GM15510 (cell line): ENCODE data around the gene NAGLU.
"Not testable (repeated sequence)": the region's sequence is repeated elsewhere in the genome, so short reads cannot be mapped to it uniquely, and the experiment has no call there.

ENCODE experiments used
- POLR2A ChIP-seq: IDR thresholded peaks from 3 replicates; pipeline ENCODE4 v1.6.1; 2011; ENCODE audit warnings: borderline replicate concordance; ENCODE audit not compliant: insufficient read length; ENCODE audit errors: extremely low read depth

The NAGLU gene

DNA sequence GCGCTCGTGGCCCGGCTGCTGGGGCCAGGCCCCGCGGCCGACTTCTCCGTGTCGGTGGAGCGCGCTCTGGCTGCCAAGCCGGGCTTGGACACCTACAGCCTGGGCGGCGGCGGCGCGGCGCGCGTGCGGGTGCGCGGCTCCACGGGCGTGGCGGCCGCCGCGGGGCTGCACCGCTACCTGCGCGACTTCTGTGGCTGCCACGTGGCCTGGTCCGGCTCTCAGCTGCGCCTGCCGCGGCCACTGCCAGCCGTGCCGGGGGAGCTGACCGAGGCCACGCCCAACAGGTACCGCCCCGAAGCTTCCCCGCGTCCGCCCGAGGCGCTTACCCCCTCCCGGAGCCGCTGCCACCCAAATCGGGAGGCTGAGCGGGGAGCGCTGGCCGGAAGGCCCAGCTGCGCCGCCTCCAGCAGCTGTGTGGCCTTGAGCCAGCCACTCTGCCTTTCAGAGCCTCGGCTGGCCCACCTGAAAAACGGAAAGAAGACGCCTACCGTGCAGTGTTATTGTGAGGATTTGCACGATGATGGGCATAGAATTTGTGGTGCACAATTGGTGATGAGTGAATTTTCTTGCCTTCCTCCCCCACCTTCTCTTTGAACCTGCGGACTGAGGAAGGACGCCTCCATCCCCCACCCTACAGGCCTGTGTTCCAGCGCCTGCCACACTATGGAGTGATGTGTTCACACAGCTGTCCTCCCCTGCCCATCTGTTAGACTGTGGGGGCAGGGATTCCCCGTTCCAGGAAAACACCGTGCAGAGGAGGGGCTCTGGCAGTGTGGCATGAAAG, 523 bp downstream of the NAGLU start:
- no peak for TF ChIP-seq POLR2A

DNA sequence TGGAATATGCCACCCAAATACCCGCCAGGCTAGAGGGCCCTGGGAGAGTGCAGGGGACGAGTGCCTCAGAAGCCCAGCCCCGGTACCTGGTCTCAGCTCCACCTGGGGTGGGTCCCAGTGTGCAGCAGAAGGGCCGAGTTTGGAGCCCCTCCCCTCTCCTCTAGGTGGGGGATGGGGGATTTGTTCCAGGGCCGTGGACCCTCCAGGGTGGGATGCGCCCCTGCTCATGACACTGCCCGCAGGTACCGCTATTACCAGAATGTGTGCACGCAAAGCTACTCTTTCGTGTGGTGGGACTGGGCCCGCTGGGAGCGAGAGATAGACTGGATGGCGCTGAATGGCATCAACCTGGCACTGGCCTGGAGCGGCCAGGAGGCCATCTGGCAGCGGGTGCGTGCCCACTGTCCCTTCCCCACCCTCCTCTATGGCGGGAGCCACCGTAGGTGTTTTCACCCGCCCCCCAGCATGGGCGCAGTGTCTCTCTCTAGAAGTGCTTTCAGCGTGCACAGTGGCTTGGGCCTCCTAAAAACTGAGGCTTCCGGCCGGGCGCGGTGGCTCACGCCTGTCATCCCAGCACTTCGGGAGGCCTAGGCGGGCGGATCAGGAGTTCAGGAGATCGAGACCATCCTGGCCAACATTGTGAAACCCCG, 1.2 kb downstream of the NAGLU start:
- TF ChIP-seq POLR2A, result no peak

- TF ChIP-seq POLR2A, result no peak
Measured at GRCh38 chr17:42537826-42538451, 1.9 kb downstream of the NAGLU start.

DNA sequence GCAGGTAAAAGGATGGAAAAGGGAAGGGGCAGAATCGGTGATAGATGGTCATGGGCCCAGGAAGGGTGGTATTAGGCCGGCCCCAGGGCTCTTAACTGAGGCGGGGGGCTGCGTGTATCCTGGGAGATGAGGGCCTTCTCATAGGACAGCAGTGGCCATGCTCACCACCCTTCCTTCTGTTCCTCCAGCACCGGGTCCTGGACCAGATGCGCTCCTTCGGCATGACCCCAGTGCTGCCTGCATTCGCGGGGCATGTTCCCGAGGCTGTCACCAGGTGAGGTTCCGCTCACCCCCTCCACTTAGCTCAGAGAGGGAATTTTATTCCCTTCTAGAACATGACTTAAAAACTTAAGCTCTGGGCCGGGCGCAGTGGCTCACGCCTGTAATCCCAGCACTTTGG, 2.4 kb downstream of the NAGLU start:
- no peak for TF ChIP-seq POLR2A

DNA sequence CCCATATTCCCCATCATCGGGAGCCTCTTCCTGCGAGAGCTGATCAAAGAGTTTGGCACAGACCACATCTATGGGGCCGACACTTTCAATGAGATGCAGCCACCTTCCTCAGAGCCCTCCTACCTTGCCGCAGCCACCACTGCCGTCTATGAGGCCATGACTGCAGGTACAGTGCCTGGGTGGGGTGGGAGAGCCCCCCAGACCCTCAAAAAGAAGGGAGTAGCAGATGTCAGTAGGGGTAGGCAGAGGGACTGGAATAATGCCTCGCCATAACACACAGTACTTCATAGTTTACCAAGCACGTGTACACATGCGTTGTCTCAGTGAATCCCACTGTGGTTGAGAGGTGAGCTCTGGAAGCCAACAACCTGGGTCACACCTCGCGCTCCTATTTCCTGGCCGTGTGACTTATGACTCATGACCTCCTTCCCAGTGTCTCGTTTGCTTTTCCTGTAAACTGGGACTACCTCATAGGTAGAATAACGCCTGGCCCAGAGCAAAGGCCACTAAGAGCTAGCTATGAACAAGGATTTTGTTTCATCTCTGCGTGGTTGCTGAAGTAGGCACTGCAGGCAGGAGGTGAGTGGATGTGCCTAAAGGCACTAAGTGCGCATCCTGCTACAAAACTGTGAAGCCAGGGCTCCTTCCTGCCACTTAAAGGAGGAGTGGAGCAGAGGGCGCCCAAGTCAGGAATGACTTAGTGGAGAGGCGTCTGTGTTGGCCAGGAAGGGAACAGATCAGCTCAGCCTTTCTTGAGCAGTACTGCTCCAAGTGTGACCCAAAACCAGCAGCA, 5.2 kb downstream of the NAGLU start:
- TF ChIP-seq POLR2A, result peak; percentile 9

GRCh38 chr17:42543190-42544079, 7.4 kb downstream of the NAGLU start:
- no peak for TF ChIP-seq POLR2A

DNA sequence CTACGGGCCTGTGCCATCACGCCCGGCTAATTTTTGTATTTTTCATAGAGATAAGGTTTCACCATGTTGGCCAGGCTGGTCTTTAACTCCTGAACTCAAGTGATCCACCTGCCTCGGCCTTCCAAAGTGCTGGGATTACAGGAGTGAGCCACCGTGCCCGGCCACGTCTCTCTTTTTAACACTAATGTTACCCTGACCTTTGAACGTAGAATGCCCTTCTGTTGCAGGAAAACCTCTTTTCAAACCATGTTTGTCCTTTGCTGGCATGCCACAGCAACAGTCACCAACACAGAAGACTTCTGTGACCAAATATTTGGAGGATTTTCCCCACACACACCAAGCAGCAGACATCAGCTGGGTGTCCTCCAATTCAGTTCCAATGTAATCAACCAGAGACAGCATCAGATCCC, 8.8 kb downstream of the NAGLU start:
- no peak for TF ChIP-seq POLR2A

- no peak for TF ChIP-seq POLR2A
Measured at GRCh38 chr17:42547001-42547461, 11.0 kb downstream of the NAGLU start.

- TF ChIP-seq POLR2A, result no peak
Measured at GRCh38 chr17:42547698-42548069, 11.6 kb downstream of the NAGLU start.

- TF ChIP-seq POLR2A, result peak; percentile 28
Measured at GRCh38 chr17:42548070-42548837, 12.2 kb downstream of the NAGLU start.

DNA sequence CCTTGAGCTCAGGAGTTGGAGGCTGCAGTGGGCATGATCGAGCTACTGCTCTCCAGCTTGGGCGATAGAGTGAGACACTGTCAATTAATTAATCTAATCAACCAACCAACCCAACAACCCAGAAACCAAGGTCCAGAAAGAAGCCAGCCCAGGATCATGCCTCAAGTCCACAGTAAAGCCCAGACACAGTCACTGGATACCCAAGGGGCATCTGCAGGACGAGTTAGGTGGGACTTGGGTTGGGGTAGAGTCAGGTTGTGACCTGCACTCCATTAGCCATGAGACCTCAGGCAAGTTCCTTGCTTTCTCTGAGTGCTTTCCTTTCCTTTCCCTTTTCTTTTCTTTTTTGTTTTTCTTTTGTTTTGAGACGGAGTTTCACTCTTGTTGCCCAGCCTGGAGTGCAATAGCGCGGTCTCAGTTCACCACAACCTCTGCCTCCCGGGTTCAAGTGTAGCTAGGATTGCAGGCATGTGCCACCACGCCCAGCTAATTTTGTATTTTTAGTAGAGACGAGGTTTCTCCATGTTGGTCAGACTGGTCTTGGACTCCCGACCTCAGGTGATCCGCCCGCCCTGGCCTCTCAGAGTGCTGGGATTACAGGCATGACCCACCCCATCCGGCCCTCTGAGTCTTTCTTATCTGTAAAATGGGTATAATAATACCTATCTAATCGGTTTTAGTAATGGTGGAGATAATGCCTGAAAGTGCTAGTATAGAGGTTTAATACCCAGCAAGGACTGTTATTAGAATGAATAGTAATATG, 13.1 kb downstream of the NAGLU start:
- no peak for TF ChIP-seq POLR2A

DNA sequence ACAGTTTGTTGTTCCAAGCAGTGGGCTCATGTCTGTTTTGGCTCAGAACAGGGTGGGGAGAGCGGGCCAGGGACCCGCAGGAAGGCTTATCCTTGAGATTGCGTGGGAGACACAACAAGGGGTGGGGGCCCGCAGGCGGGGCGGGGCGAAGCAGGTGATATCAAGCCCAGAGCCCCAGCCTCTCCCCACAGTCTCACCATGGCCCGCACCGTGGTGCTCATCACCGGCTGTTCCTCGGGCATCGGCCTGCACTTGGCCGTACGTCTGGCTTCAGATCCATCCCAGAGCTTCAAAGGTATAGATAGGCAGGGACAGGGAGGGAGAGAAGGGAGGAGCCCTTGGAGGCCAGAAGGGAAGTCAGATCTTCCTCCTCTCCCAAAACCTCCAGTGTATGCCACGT, 16.7 kb downstream of the NAGLU start, which contains the start of gene HSD17B1:
TSS of gene HSD17B1 (plus strand) at position 188 of the 400 bp plus-strand sequence. CDS start at position 199, 11 bp downstream.
- not testable (repeated sequence) for TF ChIP-seq POLR2A
